Measurements from ENCODE around the gene KCNG2.
"Not testable (repeated sequence)": the region's sequence is repeated elsewhere in the genome, so short reads cannot be mapped to it uniquely, and the experiment has no call there.

Gene KCNG2, protein sequence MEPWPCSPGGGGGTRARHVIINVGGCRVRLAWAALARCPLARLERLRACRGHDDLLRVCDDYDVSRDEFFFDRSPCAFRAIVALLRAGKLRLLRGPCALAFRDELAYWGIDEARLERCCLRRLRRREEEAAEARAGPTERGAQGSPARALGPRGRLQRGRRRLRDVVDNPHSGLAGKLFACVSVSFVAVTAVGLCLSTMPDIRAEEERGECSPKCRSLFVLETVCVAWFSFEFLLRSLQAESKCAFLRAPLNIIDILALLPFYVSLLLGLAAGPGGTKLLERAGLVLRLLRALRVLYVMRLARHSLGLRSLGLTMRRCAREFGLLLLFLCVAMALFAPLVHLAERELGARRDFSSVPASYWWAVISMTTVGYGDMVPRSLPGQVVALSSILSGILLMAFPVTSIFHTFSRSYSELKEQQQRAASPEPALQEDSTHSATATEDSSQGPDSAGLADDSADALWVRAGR

GRCh38 chr18:79797518-79798345, at the start of gene KCNG2:
TSS of gene KCNG2 (plus strand) at chr18:79797938. CDS start at chr18:79863668, 65,730 bp downstream.
- no peak for DNase-seq (ENCODE audit: low read depth)

DNA sequence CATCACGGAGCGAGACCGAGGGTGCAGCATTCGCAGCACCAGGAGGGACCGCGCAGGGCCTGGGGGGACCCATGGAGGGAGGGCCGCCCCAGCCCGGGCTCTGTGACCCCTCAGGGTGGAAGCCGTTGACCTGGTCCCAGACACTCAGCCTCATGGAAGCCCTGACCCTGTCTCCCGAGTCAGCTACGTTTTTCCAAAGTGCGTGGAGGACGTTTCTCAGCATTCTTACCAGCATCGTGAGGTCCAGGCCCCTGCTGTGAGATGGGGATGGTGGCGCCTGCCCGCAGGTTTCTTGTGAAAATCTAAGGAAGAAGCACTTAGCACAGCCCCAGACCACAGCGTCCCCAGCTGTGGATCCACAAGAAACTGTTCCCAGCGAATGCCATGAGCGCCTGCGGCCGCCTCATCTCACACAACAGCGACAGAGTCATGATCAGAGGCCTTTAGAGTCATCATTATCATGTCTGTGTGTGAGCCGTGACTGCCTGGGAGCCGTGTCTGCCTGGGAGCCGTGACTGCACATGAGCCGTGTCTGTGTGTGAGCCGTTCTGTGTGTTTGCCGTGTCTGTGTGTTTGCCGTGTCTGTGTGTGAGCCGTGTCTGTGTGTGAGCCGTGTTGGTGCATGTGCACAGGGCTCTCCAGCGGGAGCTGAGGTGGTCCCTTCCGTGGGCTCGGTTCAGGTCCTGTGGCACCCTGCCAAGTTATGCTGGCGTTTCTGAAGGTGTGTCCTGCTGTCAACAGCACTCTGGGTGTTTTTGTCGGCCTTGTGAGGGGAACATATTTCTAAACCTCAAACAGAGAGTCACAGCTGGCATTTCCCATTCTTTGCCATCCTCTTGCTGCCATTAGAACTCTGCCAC, 49.2 kb upstream of the KCNG2 start:
- no peak for DNase-seq (ENCODE audit: low read depth)

- no peak for DNase-seq (ENCODE audit: low read depth)
These were observed 48.2 kb upstream of the KCNG2 start for GRCh38 chr18:79749251-79750191.

- DNase-seq (ENCODE audit: low read depth): no peak
These were observed 46.7 kb upstream of the KCNG2 start for GRCh38 chr18:79750980-79751571.

DNA sequence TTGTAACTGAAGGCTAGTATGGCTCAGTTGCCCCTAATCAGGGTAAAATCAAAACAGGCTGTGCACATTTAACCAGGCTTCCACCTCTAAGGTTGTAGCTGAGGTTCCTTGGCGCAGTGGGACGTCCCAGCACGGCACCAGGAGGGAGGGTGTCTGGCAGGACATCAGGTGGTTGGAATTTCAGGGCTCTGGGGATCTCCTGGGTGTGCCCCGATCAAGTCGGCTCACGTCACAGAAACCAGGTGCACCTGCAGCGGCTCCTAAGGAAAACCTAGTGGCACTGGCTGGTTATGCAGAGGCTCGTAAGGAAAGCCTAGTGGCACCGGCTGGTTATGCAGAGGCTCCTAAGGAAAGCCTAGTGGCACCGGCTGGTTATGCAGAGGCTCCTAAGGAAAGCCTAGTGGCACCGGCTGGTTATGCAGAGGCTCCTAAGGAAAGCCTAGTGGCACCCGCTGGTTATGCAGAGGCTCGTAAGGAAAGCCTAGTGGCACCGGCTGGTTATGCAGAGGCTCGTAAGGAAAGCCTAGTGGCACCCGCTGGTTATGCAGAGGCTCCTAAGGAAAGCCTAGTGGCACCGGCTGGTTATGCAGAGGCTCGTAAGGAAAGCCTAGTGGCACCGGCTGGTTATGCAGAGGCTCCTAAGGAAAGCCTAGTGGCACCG, 45.7 kb upstream of the KCNG2 start:
- not testable (repeated sequence) for DNase-seq (ENCODE audit: low read depth)

DNA sequence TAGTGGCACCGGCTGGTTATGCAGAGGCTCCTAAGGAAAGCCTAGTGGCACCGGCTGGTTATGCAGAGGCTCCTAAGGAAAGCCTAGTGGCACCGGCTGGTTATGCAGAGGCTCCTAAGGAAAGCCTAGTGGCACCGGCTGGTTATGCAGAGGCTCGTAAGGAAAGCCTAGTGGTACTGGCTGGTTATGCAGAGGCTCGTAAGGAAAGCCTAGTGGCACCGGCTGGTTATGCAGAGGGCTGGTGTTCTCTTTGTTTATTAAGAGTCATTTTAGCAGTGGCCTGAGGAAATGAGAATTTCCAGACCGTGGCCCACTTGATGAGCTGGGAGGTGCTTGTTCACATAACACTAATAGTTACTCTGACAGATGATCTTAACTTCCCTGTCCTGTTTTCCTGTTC, 44.8 kb upstream of the KCNG2 start:
- DNase-seq (ENCODE audit: low read depth): not testable (repeated sequence)

GRCh38 chr18:79753391-79753851, 44.3 kb upstream of the KCNG2 start:
- DNase-seq (ENCODE audit: low read depth): no peak

DNA sequence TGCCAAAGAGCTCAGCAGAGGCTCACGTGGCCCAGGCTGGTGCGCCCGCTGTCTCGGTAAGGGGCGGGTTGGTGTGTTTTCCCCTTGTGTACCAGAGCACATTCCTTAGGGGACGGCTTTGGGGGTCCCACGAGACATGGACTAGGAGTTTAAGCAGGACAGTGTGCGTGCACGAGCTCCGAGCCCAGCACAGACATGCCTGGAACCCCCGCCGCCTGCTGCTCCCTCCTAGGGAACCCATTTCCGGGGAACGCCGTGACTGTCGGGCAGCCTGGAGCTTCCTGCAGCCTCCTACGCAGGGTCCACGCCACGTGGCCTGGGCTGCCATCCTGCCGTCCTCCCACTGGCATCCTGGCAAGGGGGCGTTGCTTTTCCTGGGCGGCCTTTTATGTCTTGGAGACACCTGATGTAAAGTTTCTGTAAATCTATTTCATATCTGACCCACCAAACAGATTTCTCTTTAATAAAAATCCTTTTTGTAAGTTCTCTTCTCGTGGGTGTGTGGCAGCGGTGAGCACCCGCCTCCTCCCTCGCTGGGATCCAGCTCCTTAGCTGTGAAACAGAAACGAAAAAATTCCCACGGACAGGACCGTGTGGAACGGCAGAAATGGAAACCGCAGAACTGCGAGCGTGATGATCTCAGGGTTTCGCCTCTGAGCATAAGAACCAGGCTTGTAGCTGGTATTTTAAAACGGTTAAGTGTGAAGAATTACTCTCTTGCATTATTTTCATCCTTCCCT, 43.5 kb upstream of the KCNG2 start:
- DNase-seq (ENCODE audit: low read depth): no peak

DNA sequence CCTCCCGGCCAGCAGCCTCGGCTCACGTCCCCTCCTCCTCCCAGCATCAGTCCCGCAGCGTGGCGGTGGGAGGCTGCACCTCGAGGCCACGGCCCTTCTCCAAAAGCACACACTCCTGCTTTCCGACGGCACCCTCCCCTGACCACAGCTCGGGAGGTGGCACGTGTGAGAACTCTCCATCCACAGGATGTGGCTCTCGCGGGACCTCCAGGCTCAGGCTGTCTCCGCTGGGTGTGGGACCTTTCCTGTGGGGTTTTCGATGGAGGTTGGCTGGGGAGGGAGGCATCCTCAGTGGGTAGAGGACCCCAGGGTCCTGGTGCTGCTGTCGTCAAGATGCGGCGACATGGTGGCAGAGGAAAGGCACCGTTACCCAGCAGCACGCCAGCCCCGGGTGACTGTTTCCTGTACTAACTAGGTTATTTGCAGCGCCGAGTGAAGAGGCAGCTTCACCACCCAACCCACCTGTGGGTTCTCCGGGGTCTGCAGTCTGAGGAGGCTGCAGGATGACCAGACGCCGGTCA, 42.8 kb upstream of the KCNG2 start:
- no peak for DNase-seq (ENCODE audit: low read depth)

DNA sequence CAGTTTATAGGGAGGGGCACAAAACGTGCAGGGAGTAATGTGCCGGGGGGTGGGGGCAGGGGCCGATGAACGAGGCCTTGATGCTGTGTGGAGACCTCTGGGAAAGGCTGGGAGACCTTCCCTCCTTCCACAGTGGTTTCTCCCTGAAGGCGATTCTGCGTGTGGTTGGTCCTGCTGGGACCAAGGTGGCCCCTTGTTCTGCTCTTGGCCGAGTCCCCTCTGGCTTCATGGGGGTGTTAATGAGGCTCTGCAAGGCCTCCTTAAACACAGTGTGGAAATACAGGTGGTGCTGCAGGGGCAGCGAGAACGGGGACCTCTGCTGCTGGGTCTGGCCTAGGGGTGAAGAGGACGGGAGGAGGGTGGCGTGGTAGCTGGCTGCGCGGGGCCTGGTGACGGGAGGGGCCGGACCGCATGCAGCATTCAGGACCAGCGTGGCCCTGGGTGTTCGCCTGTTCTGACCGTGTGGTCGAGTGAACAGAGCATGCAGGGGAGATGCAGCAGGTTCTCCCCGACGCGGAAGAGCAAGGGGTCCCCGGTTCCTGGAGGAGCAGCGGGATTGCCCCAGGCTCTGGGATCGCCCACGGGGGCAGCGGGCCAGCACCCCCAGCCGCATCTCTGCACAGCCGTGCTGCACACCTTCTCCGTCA, 42.1 kb upstream of the KCNG2 start:
- DNase-seq (ENCODE audit: low read depth): no peak

DNA sequence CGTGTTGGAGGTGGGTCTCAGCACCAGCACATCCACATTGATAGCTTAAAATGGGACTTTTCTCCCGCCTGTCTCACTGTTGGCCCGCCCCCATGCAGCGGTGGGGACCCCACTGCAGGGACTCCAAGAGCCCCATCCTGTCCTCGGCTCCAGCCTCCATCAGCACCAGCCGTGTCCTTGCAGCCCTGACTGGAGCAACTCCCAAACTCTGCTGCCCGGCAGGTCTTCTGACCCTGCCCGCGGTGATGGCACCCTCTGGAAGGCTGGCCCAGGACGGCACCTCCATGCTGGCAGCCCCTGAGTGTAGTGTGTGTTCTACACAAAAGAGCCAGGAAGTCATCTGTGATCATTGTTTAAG, 41.6 kb upstream of the KCNG2 start:
- DNase-seq (ENCODE audit: low read depth): no peak

DNA sequence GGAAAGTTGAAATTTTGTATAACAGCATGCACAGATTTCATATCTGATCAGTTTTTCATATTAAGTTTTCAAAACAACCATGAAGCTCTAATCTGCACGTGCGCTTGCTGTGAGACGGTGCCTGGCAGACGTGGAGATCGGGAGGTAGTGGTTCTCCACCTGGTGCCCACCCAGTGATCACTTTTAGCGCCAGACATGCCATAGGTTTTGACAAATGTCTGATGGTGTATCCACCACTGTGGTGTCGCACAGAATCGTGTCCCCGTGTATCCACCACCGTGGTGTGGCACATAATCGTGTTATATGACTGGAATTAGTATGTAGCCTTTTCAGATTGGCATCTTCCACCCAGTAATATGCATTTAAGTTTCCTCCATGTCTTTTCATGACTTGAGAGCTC, 40.9 kb upstream of the KCNG2 start:
- DNase-seq (ENCODE audit: low read depth): no peak

- no peak for DNase-seq (ENCODE audit: low read depth)
These were observed 37.4 kb upstream of the KCNG2 start for GRCh38 chr18:79760348-79760747.

DNA sequence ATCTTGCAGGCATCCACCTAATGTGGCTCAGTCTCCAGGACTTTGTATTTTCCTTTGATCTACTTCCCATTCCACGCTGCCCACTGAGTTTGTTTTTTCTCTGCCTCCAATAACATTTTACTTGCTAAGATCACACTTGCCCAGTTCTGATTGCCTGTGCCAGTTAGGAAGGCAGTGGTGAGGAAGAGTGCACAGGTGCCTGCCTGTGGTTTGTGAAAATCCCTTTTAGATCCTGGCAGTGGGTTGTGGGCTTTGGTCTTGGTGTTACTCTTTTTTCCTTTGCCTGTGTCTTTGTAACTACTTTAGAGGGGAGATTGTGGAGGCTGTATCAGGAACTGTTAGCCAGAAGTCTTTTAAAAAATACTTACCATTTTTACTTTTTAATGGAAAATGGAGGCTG, 36.9 kb upstream of the KCNG2 start:
- DNase-seq (ENCODE audit: low read depth): no peak

DNA sequence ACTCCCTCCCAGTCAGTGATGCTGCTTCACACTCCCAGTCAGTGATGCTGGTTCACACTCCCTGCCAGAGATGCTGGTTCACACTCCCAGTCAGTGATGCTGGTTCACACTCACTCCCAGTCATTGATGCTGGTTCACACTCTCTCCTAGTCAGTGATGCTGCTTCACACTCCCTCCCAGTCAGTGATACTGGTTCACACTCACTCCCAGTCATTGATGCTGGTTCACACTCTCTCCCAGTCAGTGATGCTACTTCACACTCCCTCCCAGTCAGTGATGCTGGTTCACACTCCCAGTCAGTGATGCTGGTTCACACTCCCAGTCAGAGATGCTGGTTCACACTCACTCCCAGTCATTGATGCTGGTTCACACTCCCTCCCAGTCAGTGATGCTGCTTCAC, 34.3 kb upstream of the KCNG2 start:
- no peak for DNase-seq (ENCODE audit: low read depth)

GRCh38 chr18:79764131-79764530, 33.6 kb upstream of the KCNG2 start:
- DNase-seq (ENCODE audit: low read depth): no peak

GRCh38 chr18:79765491-79766245, 32.1 kb upstream of the KCNG2 start:
- DNase-seq (ENCODE audit: low read depth): no peak

- DNase-seq (ENCODE audit: low read depth): no peak
These were observed 31.4 kb upstream of the KCNG2 start for GRCh38 chr18:79766308-79766707.

Measured in GM04503 (cell line).